Astrocyte (in vitro differentiated cells and primary cell): ENCODE data around the gene MOB3B.

Source experiments
- CTCF ChIP-seq: IDR thresholded peaks from 2 replicates; pipeline ENCODE4 v1.5.1; 2011; ENCODE audit warnings: low read depth, mild to moderate bottlenecking, inconsistent platforms, low read length, moderate library complexity; ENCODE audit not compliant: insufficient read depth
- EZH2 ChIP-seq: IDR thresholded peaks from 2 replicates; pipeline ENCODE4 v1.6.1; 2012; ENCODE audit warnings: mild to moderate bottlenecking, low read length, inconsistent platforms; ENCODE audit not compliant: insufficient read depth

GRCh38 chr9:27426511-27427271 is 102.9 kb downstream of the MOB3B start:
- TF ChIP-seq CTCF (no peak), EZH2 (no peak)
